HG03565 (cell line): ENCODE measurements around the gene NPM3.

Source experiments
- ATAC-seq: cut with Tn5 transposase; IDR thresholded peaks from one replicate; pipeline ENCODE4 v1.9.1; 2021; ENCODE audit warnings: mild to moderate bottlenecking, moderate library complexity; ENCODE audit not compliant: unreplicated experiment

NPM3 gene

GRCh38 chr10:101782811-101783735, at the start of gene NPM3:
Gene NPM3, minus strand, starts transcription at chr10:101783446. Its CDS starts 56 bp downstream, at chr10:101783390.
- no peak for ATAC-seq

- no peak for ATAC-seq
Measured at GRCh38 chr10:101832325-101832771, 49.1 kb upstream of the NPM3 start.

- no peak for ATAC-seq
Measured at GRCh38 chr10:101831169-101831811, 48.0 kb upstream of the NPM3 start.

GRCh38 chr10:101830322-101831168, 47.3 kb upstream of the NPM3 start:
- peak; percentile 44 for ATAC-seq

GRCh38 chr10:101829561-101830315, 46.5 kb upstream of the NPM3 start:
- no peak for ATAC-seq

GRCh38 chr10:101828766-101829551, 45.7 kb upstream of the NPM3 start:
- ATAC-seq, result no peak

- ATAC-seq, result no peak
Measured at GRCh38 chr10:101827919-101828600, 44.8 kb upstream of the NPM3 start.

- no peak for ATAC-seq
Measured at GRCh38 chr10:101826852-101827434, 43.7 kb upstream of the NPM3 start.

GRCh38 chr10:101824736-101825135, 41.5 kb upstream of the NPM3 start:
- ATAC-seq, result no peak

GRCh38 chr10:101818872-101819633, 35.8 kb upstream of the NPM3 start:
- peak; percentile 6 for ATAC-seq

- ATAC-seq, result peak; percentile 81
Measured at GRCh38 chr10:101818119-101818871, 35.0 kb upstream of the NPM3 start, which contains the start of gene OGA. Gene OGA, minus strand, starts transcription at chr10:101818444. Its CDS starts 422 bp downstream, at chr10:101818022.

- no peak for ATAC-seq
Measured at GRCh38 chr10:101817337-101818118, 34.3 kb upstream of the NPM3 start.

GRCh38 chr10:101816913-101817336, 33.7 kb upstream of the NPM3 start:
- ATAC-seq, result no peak

GRCh38 chr10:101816376-101816775, 33.1 kb upstream of the NPM3 start:
- ATAC-seq, result no peak

GRCh38 chr10:101814466-101815071, 31.3 kb upstream of the NPM3 start:
- ATAC-seq, result no peak

GRCh38 chr10:101812606-101813005, 29.4 kb upstream of the NPM3 start:
- ATAC-seq, result no peak
